GM12878 (cell line): ENCODE measurements around the gene ZBTB7B. TPM values are rescaled to one million over a fixed set of nuclear protein-coding genes. Genes with fewer than 3 reads are reported as not detected.
A peak's percentile ranks its signal among the peaks of the same experiment; 100 is the strongest.

Experiments
- ATAC-seq: fragments of 200-7000 bp; cut with Tn5 transposase; 3 replicates; pipeline ENCODE4 v1.9.1; 2020; ENCODE audit warnings: mild to moderate bottlenecking, moderate library complexity
- BruUV-seq: library from RNA; stranded (reverse); fragments of 400-500 nt; replicated peaks from 2 replicates; lab custom pipeline; 2021; lab: Mats Ljungman, UMichigan
- CTCF ChIA-PET: fragments of 300-600 bp; sonication (Branson Sonifier 250); formaldehyde crosslinking; extraction: SDS; loops from one replicate; lab custom pipeline; 2021; ENCODE audit warnings: inconsistent platforms; lab: Yijun Ruan, JAX
- POLR2A ChIA-PET: fragments of 350-600 bp; formaldehyde crosslinking; extraction: SDS; loops from one replicate; lab custom pipeline; 2021; ENCODE audit warnings: inconsistent platforms; lab: Charles Lee
- RAD21 ChIA-PET: fragments of 300-600 bp; sonication (Branson Sonifier 250); formaldehyde crosslinking; loops from one replicate; lab custom pipeline; 2023; ENCODE audit warnings: antibody characterized with exemption; ENCODE audit not compliant: unreplicated experiment; lab: Charles Lee
- SMC1A ChIA-PET: fragments of 300-600 bp; sonication (Branson Sonifier 250); formaldehyde crosslinking; loops from one replicate; lab custom pipeline; 2023; ENCODE audit not compliant: unreplicated experiment, uncharacterized antibody; lab: Charles Lee
- DNase-seq: peaks from one replicate; pipeline ENCODE4 v3.0.0-alpha.2; 2011; ENCODE audit warnings: low read depth, low spot score
- FAIRE-seq: peaks from 3 replicates; lab custom pipeline; 2011; peaks lifted over from hg19 to GRCh38; lab: Jason Lieb, UNC
- H2AFZ ChIP-seq: 2 replicates; pipeline ENCODE4 v1.6.0; 2011; ENCODE audit warnings: low read depth, low read length, control low read depth; ENCODE audit not compliant: control insufficient read depth
- H3K27ac ChIP-seq: 2 replicates; pipeline ENCODE4 v1.5.1; 2011; ENCODE audit warnings: control low read depth; ENCODE audit not compliant: control insufficient read depth, insufficient read depth
- H3K27me3 ChIP-seq, 2 experiments: replicated peaks in 1 of 2; 2 replicates each; pipeline versions ENCODE4 v1.6.0 to v1.6.1; 2011; ENCODE audit warnings: low read length in 1 of 2; ENCODE audit not compliant: control insufficient read depth in 2 of 2, insufficient read depth in 2 of 2
- H3K36me3 ChIP-seq, 2 experiments: 2 replicates each; pipeline ENCODE4 v1.5.1; 2011; ENCODE audit warnings: low read length in 1 of 2; ENCODE audit not compliant: control insufficient read depth in 2 of 2, insufficient read depth in 2 of 2
- H3K4me1 ChIP-seq: 2 replicates; pipeline ENCODE4 v1.6.1; 2011; ENCODE audit warnings: mild to moderate bottlenecking, low read length, moderate library complexity, mixed read lengths; ENCODE audit not compliant: control insufficient read depth, insufficient read depth
- H3K4me2 ChIP-seq: 2 replicates; pipeline ENCODE4 v1.6.0; 2011; ENCODE audit warnings: control low read depth; ENCODE audit not compliant: control insufficient read depth, insufficient read depth
- H3K4me3 ChIP-seq: fragments of 200-600 bp; sonication (generic); 2 replicates; pipeline ENCODE4 v1.5.1; 2016
- H3K79me2 ChIP-seq: 2 replicates; pipeline ENCODE4 v1.6.0; 2011; ENCODE audit warnings: low read length; ENCODE audit not compliant: control insufficient read depth, insufficient read depth
- H3K9ac ChIP-seq: 2 replicates; pipeline ENCODE4 v1.8.0; 2011; ENCODE audit warnings: low read length, control low read depth, mixed read lengths; ENCODE audit not compliant: control insufficient read depth, insufficient read depth
- H3K9me3 ChIP-seq: replicated peaks from 3 replicates; pipeline ENCODE4 v1.5.1; 2011; ENCODE audit warnings: mild to moderate bottlenecking, low read length; ENCODE audit not compliant: control insufficient read depth, insufficient read depth
- H4K20me1 ChIP-seq: 2 replicates; pipeline ENCODE4 v1.6.0; 2011; ENCODE audit not compliant: control insufficient read depth, insufficient read depth
- BCL11A ChIP-seq: IDR thresholded peaks from 2 replicates; pipeline ENCODE4 v1.6.1; 2011; ENCODE audit warnings: low read depth, low read length
- CTCF ChIP-seq, 3 experiments: IDR thresholded peaks in 2 of 3; conservative IDR thresholded peaks in 1 of 3; 2 replicates each; pipeline ENCODE4 v1.5.1; 2011; ENCODE audit warnings: low read depth in 3 of 3, low read length in 3 of 3, mild to moderate bottlenecking in 3 of 3, control low read depth in 2 of 3, moderate library complexity in 2 of 3, inconsistent platforms in 1 of 3, mixed read lengths in 1 of 3; ENCODE audit not compliant: control insufficient read depth in 2 of 3, insufficient read depth in 1 of 3; ENCODE audit errors: extremely low read depth in 1 of 3
- FOS ChIP-seq: IDR thresholded peaks from 3 replicates; pipeline ENCODE4 v1.6.1; 2011; ENCODE audit warnings: borderline replicate concordance; ENCODE audit not compliant: insufficient read length; ENCODE audit errors: extremely low read depth
- HDAC6 ChIP-seq: fragments of 200-600 bp; sonication (generic); IDR thresholded peaks from one replicate; pipeline ENCODE4 v1.8.0; 2017; ENCODE audit warnings: antibody characterized with exemption; ENCODE audit not compliant: unreplicated experiment
- HSF1 ChIP-seq: fragments of 150-350 bp; IDR thresholded peaks from 2 replicates; pipeline ENCODE4 v1.6.1; 2014; ENCODE audit warnings: mild to moderate bottlenecking, low read depth, low read length
- IKZF2 ChIP-seq, 2 experiments: fragments of 450-650 bp; IDR thresholded peaks; 2 replicates each; pipeline ENCODE4 v1.6.1; 2017; ENCODE audit warnings: mild to moderate bottlenecking in 2 of 2, moderate library complexity in 2 of 2
- LARP7 ChIP-seq: fragments of 450-650 bp; IDR thresholded peaks from 2 replicates; pipeline ENCODE4 v1.6.1; 2017; ENCODE audit warnings: mild to moderate bottlenecking
- MEF2B ChIP-seq: fragments of 450-650 bp; IDR thresholded peaks from 2 replicates; pipeline ENCODE4 v1.6.1; 2018; ENCODE audit warnings: mild to moderate bottlenecking, moderate library complexity; ENCODE audit not compliant: partially characterized antibody, poor library complexity, severe bottlenecking
- NR2F1 ChIP-seq: fragments of 450-650 bp; conservative IDR thresholded peaks from 2 replicates; pipeline ENCODE4 v1.6.1; 2017; ENCODE audit warnings: mild to moderate bottlenecking
- NRF1 ChIP-seq: conservative IDR thresholded peaks from 2 replicates; pipeline ENCODE4 v1.6.1; 2011; ENCODE audit warnings: mild to moderate bottlenecking, low read depth, low read length, improper control_type of control experiment
- PKNOX1 ChIP-seq: fragments of 450-650 bp; IDR thresholded peaks from 2 replicates; pipeline ENCODE4 v1.6.1; 2016; ENCODE audit warnings: mild to moderate bottlenecking
- RAD51 ChIP-seq: fragments of 450-650 bp; IDR thresholded peaks from 2 replicates; pipeline ENCODE4 v1.6.1; 2016; ENCODE audit warnings: moderate library complexity, mild to moderate bottlenecking, inconsistent platforms
- SIX5 ChIP-seq: IDR thresholded peaks from 2 replicates; pipeline ENCODE4 v1.6.1; 2011; ENCODE audit warnings: mild to moderate bottlenecking, low read depth, low read length, moderate library complexity; ENCODE audit not compliant: severe bottlenecking
- SMARCA5 ChIP-seq: fragments of 450-650 bp; IDR thresholded peaks from 2 replicates; pipeline ENCODE4 v1.6.1; 2017; ENCODE audit warnings: mild to moderate bottlenecking
- SREBF2 ChIP-seq: IDR thresholded peaks from 2 replicates; pipeline ENCODE4 v1.6.1; 2012; ENCODE audit warnings: mild to moderate bottlenecking, low read length
- SRF ChIP-seq, 2 experiments: IDR thresholded peaks; 2 replicates each; pipeline ENCODE4 v1.6.1; 2011; ENCODE audit warnings: low read depth in 2 of 2, low read length in 2 of 2, mild to moderate bottlenecking in 1 of 2, moderate library complexity in 1 of 2
- TAF1 ChIP-seq: IDR thresholded peaks from 2 replicates; pipeline ENCODE4 v1.6.1; 2011; ENCODE audit warnings: mild to moderate bottlenecking, low read depth, low read length, borderline replicate concordance
- ZNF622 ChIP-seq: fragments of 450-650 bp; IDR thresholded peaks from 2 replicates; pipeline ENCODE4 v1.6.1; 2017; ENCODE audit warnings: mild to moderate bottlenecking, inconsistent platforms
- ZSCAN29 ChIP-seq: fragments of 450-650 bp; IDR thresholded peaks from 2 replicates; pipeline ENCODE4 v1.6.1; 2017; ENCODE audit warnings: mild to moderate bottlenecking, moderate library complexity
- ZZZ3 ChIP-seq: IDR thresholded peaks from 2 replicates; pipeline ENCODE4 v1.6.1; 2011; ENCODE audit warnings: low read depth; ENCODE audit not compliant: control insufficient read depth, insufficient read length
- WGBS: methylation state at CpG from one replicate; pipeline ENCODE4 v1.1.6; 2016; ENCODE audit warnings: low lambda C conversion rate; ENCODE audit not compliant: insufficient replicate concordance, insufficient coverage; ENCODE audit errors: missing lambda C conversion rate; 5-methylcytosine and 5-hydroxymethylcytosine counted together
- in situ Hi-C: fragments of 300-500 bp; cut with MboI; formaldehyde crosslinking; loops from 9 replicates; pipeline ENCODE4 v1.14.3; 2018; ENCODE audit warnings: mixed read lengths
- intact Hi-C: fragments of 100-400 bp; cut with micrococcal nuclease; formaldehyde crosslinking; loops from one replicate; pipeline ENCODE4 v1.14.2; 2022; ENCODE audit not compliant: unreplicated experiment
- polyA plus RNA-seq, 11 experiments: library from polyadenylated mRNA; depleted of rRNA in 4 of 11; unstranded in 6 of 11; stranded (reverse) in 5 of 11; fragments of >200 nt; fragmentation: Nextera tagmentation in 4 of 11; fragmentation: Illumina TruSeq in 1 of 11; extraction: Ambion mirVana in 4 of 11; extraction: Trizol in 1 of 11; gene quantifications; 1 replicate in 1 of 11; 2 replicates in 10 of 11; pipeline versions ENCODE4 v1.2.1 to v1.2.3, GENCODE V29; 2011 to 2016; ENCODE audit warnings: inconsistent platforms in 2 of 11, missing spikeins in 2 of 11, low read depth in 1 of 11
- total RNA-seq, 4 experiments: library from RNA; depleted of rRNA in 3 of 4; stranded (reverse); fragments of >200 nt in 3 of 4; fragmentation: Illumina TruSeq in 1 of 4; extraction: Trizol in 1 of 4; gene quantifications; 2 replicates each; pipeline versions ENCODE4 v1.2.1 to v1.2.3, GENCODE V29; 2013 to 2021

ZBTB7B gene
- total and polyA plus RNA-seq, 10 of the 15 experiments (the other 5 are each of a cell fraction or from before 2014, with no cell fraction given), result 0.11 to 44.9 (median 11.3) TPM

- H4K20me1 ChIP-seq, result no peaks in the 10 kb centered on the region
- H3K9ac ChIP-seq, result peak overlapping the region; percentile 93
- no TSS peak for BruUV-seq
- peak overlapping the region; percentile 88 for H3K4me2 ChIP-seq
- WGBS, result 4% methylated on average over 34 of the region's 37 CpGs
- CTCF ChIA-PET, result interaction anchor here (0.6 to 20.6 kb wide), 17 partner anchors 9 to 226 kb away, joined by 3 to 226 read pairs (median 4); partner anchors contain the start of genes FLAD1, LENEP and ZBTB7B
- RAD21 ChIA-PET, result interaction anchor here (0.7 to 1.7 kb wide), 18 partner anchors 9 to 112 kb away, joined by 3 to 16 read pairs (median 4); partner anchors contain the start of genes ADAM15, FLAD1, KCNN3 and PBXIP1
- H2AFZ ChIP-seq, result peak overlapping the region; percentile 45
- intact Hi-C loops, result loop anchor here (1.0 to 5.0 kb wide), 2 partner anchors 26 to 89 kb away; partner anchors contain the start of gene EFNA4
- peak; percentile 91 for DNase-seq
- peak; percentile 52 for ATAC-seq
- peaks cover 31% of the 10 kb centered on the region for H3K4me1 ChIP-seq
- H3K27ac ChIP-seq, result peak overlapping the region; percentile 96
- peak overlapping the region; percentile 61 for H3K4me3 ChIP-seq
- no peaks in the 10 kb centered on the region for H3K9me3 ChIP-seq
- FAIRE-seq, result no peak
- SMC1A ChIA-PET, result interaction anchor here (0.6 to 5.4 kb wide), 15 partner anchors 10 to 414 kb away, joined by 3 to 30 read pairs (median 4); partner anchors contain the start of genes FLAD1, KCNN3 and PBXIP1
- POLR2A ChIA-PET, result interaction anchor here (0.6 to 9.8 kb wide), 15 partner anchors 9 to 1275 kb away, joined by 3 to 140 read pairs (median 5); partner anchors contain the start of genes FLAD1, KCNN3, PBXIP1 and PMVK
- peaks cover 0 to 10% of the 10 kb centered on the region in 2 experiments; a peak in 2 of 4 replicates for H3K36me3 ChIP-seq
- peaks cover 78% of the 10 kb centered on the region for H3K79me2 ChIP-seq
- in situ Hi-C loops, result no loop called here
- no peaks in the 10 kb centered on the region for H3K27me3 ChIP-seq
- peak; percentile 79 for TF ChIP-seq ZSCAN29
- 0 out of 4 replicates have a peak, but pooled peaks of 1 of the 2 experiments have one; percentile 4 for TF ChIP-seq SRF (IDR thresholded peaks at IDR 0.05; ENCODE audit: low read depth in 2 of 2, low read length in 2 of 2)
- no peak for TF ChIP-seq LARP7
- TF ChIP-seq SREBF2, result no peak
- TF ChIP-seq ZZZ3, result no peak
- no peak for TF ChIP-seq HDAC6
- no peak for TF ChIP-seq ZNF622
- no peak for TF ChIP-seq SIX5
- TF ChIP-seq SMARCA5, result peak; percentile 98
- no peak for TF ChIP-seq BCL11A
- no peak for TF ChIP-seq FOS
- peak; percentile 43 to 48; a peak in 1 of 4 replicates for TF ChIP-seq IKZF2 (IDR thresholded peaks at IDR 0.05)
- no peak for TF ChIP-seq NRF1
- TF ChIP-seq PKNOX1, result peak; percentile 82
- peak; percentile 2 to 21 (median 4); a peak in 1 of 6 replicates for TF ChIP-seq CTCF (IDR thresholded peaks at IDR 0.05 in 2 of 3, conservative IDR thresholded peaks at IDR 0.05 in 1 of 3; ENCODE audit: control insufficient read depth in 2 of 3, extremely low read depth in 1 of 3, insufficient read depth in 1 of 3, low read depth in 3 of 3, low read length in 3 of 3)
- TF ChIP-seq TAF1, result peak; percentile 69
- TF ChIP-seq NR2F1, result no peak
- no peak for TF ChIP-seq RAD51
- TF ChIP-seq MEF2B, result peak; percentile 72
- TF ChIP-seq HSF1, result no peak
Measured at GRCh38 chr1:154973344-154974101, 29.1 kb upstream of the ZBTB7B start.
